ENCODE measurements around the gene KCNE1. TPM values are rescaled to one million over a fixed set of nuclear protein-coding genes. Genes with fewer than 3 reads are reported as not detected.

The KCNE1 gene
- total RNA-seq, 1 experiment from 2014 or later, result 0.91 TPM

- BruUV-seq (replicated peaks), result no TSS peak
- TF ChIP-seq CTCF (IDR thresholded peaks at IDR 0.05; ENCODE audit: insufficient read depth in 1 of 2, low read depth in 1 of 2, low read length in 1 of 2, severe bottlenecking in 1 of 2, unreplicated experiment in 1 of 2), result peak; percentile 58 to 66
- CTCF ChIA-PET, result interaction anchor here (0.9 to 1.7 kb wide), 7 partner anchors 9 to 59 kb away, joined by 3 to 11 read pairs (median 7); no protein-coding TSS in a partner anchor
- peak; percentile 74 to 80 for DNase-seq
- no peak overlapping the region for H3K4me3 ChIP-seq (ENCODE audit: low read depth, low read length)
- H3K27me3 ChIP-seq (replicated peaks; ENCODE audit: control insufficient read depth, insufficient read depth, low read length), result no peaks in the 10 kb centered on the region
- Mint-ChIP-seq H3K9me3 (ENCODE audit: unreplicated experiment) (peaks cover 9% of the 10 kb centered on the region), H3K4me1 (ENCODE audit: low read depth, unreplicated experiment) (peaks cover 13% of the 10 kb centered on the region), H3K27me3 (ENCODE audit: insufficient read depth, unreplicated experiment) (no peaks in the 10 kb centered on the region), H3K4me3 (ENCODE audit: unreplicated experiment) (no peak overlapping the region), H3K27ac (ENCODE audit: unreplicated experiment) (peak overlapping the region; percentile 92), H3K36me3 (ENCODE audit: insufficient read depth, unreplicated experiment) (no peaks in the 10 kb centered on the region)
- H3K36me3 ChIP-seq (ENCODE audit: control insufficient read depth, insufficient read depth, low read length), result no peaks in the 10 kb centered on the region
- H3K9me3 ChIP-seq, result no peaks in the 10 kb centered on the region
- POLR2A ChIA-PET, result interaction anchor here (0.8 kb wide), 1 partner anchor 18 kb away, joined by 4 read pairs; no protein-coding TSS in a partner anchor
- H3K4me1 ChIP-seq, result peaks cover 28% of the 10 kb centered on the region
- intact Hi-C loops (cut with micrococcal nuclease; ENCODE audit: unreplicated experiment), result loop anchor here (2.0 kb wide), 1 partner anchor 17 kb away; no protein-coding TSS in a partner anchor
Measured at GRCh38 chr21:34544032-34544496, 32.1 kb upstream of the KCNE1 start.

DNA sequence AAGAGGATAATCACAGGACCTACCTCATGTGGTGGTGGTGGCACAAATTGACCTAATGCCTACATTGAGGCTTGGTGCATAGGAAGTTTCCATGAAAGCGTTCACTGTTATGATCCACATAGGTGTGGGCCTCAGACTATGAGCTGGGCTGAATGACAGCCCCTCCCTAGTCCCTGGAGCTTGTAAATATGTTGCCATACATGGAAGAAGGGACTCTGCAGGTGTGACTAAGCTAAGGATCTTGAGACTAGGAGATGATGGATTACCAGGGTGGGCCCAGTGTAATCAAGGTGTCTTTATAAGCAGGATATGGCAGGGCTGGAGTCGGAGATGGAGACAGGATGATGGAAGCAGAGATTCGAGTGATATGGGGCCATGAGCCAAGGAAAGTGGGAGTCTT lies 31.0 kb upstream of the KCNE1 start:
- Mint-ChIP-seq H3K27me3 (ENCODE audit: insufficient read depth, unreplicated experiment) (no peaks in the 10 kb centered on the region), H3K4me1 (ENCODE audit: low read depth, unreplicated experiment) (peaks cover 13% of the 10 kb centered on the region), H3K27ac (ENCODE audit: unreplicated experiment) (peak overlapping the region; percentile 79), H3K9me3 (ENCODE audit: unreplicated experiment) (peaks cover 9% of the 10 kb centered on the region), H3K4me3 (ENCODE audit: unreplicated experiment) (no peak overlapping the region), H3K36me3 (ENCODE audit: insufficient read depth, unreplicated experiment) (no peaks in the 10 kb centered on the region)
- Histone ChIP-seq H3K4me1 (peaks cover 28% of the 10 kb centered on the region), H3K36me3 (ENCODE audit: control insufficient read depth, insufficient read depth, low read length) (no peaks in the 10 kb centered on the region), H3K27me3 (replicated peaks; ENCODE audit: control insufficient read depth, insufficient read depth, low read length) (no peaks in the 10 kb centered on the region), H3K9me3 (no peaks in the 10 kb centered on the region), H3K4me3 (ENCODE audit: low read depth, low read length) (no peak overlapping the region)
- TF ChIP-seq CTCF (IDR thresholded peaks at IDR 0.05; ENCODE audit: insufficient read depth in 1 of 2, low read depth in 1 of 2, low read length in 1 of 2, severe bottlenecking in 1 of 2, unreplicated experiment in 1 of 2), result no peak
- no peak for DNase-seq
- CTCF ChIA-PET, result interaction anchor here (0.5 to 1.7 kb wide), 6 partner anchors 17 to 1989 kb away, joined by 4 to 11 read pairs (median 7); no protein-coding TSS in a partner anchor
- BruUV-seq (replicated peaks), result no TSS peak
- intact Hi-C loops (cut with micrococcal nuclease; ENCODE audit: unreplicated experiment), result no loop called here
- POLR2A ChIA-PET, result interaction anchor here (1.1 kb wide), 1 partner anchor 16 kb away, joined by 3 read pairs; no protein-coding TSS in a partner anchor

GRCh38 chr21:34540206-34540605 lies 28.2 kb upstream of the KCNE1 start:
- DNase-seq, result no peak
- no peak overlapping the region for H3K27ac Mint-ChIP-seq (ENCODE audit: unreplicated experiment)
- intact Hi-C loops (cut with micrococcal nuclease; ENCODE audit: unreplicated experiment), result no loop called here
- Histone ChIP-seq H3K4me3 (ENCODE audit: low read depth, low read length) (no peak overlapping the region), H3K27me3 (replicated peaks; ENCODE audit: control insufficient read depth, insufficient read depth, low read length) (no peaks in the 10 kb centered on the region), H3K9me3 (no peaks in the 10 kb centered on the region), H3K36me3 (ENCODE audit: control insufficient read depth, insufficient read depth, low read length) (no peaks in the 10 kb centered on the region), H3K4me1 (peaks cover 34% of the 10 kb centered on the region)
- H3K4me1 Mint-ChIP-seq (ENCODE audit: low read depth, unreplicated experiment), result peaks cover 21% of the 10 kb centered on the region
- no peaks in the 10 kb centered on the region for H3K27me3 Mint-ChIP-seq (ENCODE audit: insufficient read depth, unreplicated experiment)
- peaks cover 9% of the 10 kb centered on the region for H3K9me3 Mint-ChIP-seq (ENCODE audit: unreplicated experiment)
- no peaks in the 10 kb centered on the region for H3K36me3 Mint-ChIP-seq (ENCODE audit: insufficient read depth, unreplicated experiment)
- ChIA-PET POLR2A (no interaction called here), CTCF (no interaction called here)
- H3K4me3 Mint-ChIP-seq (ENCODE audit: unreplicated experiment), result no peak overlapping the region
- no TSS peak for BruUV-seq (replicated peaks)
- no peak for TF ChIP-seq CTCF (IDR thresholded peaks at IDR 0.05; ENCODE audit: insufficient read depth in 1 of 2, low read depth in 1 of 2, low read length in 1 of 2, severe bottlenecking in 1 of 2, unreplicated experiment in 1 of 2)

Data from Caco-2 (cell line).